Neural crest cell (in vitro differentiated cells): ENCODE results near the gene APH1B. TPM values are rescaled to one million over a fixed set of nuclear protein-coding genes. Genes with fewer than 3 reads are reported as not detected.

Source experiments
- DNase-seq: peaks from one replicate; pipeline ENCODE4 v3.0.0; 2021; ENCODE audit warnings: low read depth, mixed read lengths, low spot score
- H3K27ac Mint-ChIP-seq: one replicate; pipeline ENCODE4 v1.8.0; 2021; ENCODE audit warnings: mild to moderate bottlenecking, mixed read lengths; ENCODE audit not compliant: unreplicated experiment
- H3K27me3 Mint-ChIP-seq: 2 replicates; pipeline ENCODE4 v1.8.0; 2021; ENCODE audit warnings: low read depth, mild to moderate bottlenecking, mixed read lengths
- H3K36me3 Mint-ChIP-seq: 2 replicates; pipeline ENCODE4 v1.8.0; 2021; ENCODE audit warnings: low read depth, mild to moderate bottlenecking, mixed read lengths
- H3K4me1 Mint-ChIP-seq: 2 replicates; pipeline ENCODE4 v1.8.0; 2021; ENCODE audit warnings: mixed read lengths
- H3K4me3 Mint-ChIP-seq: one replicate; pipeline ENCODE4 v1.8.0; 2021; ENCODE audit warnings: mild to moderate bottlenecking, mixed read lengths
- H3K9me3 Mint-ChIP-seq: 2 replicates; pipeline ENCODE4 v1.8.0; 2021; ENCODE audit warnings: mixed read lengths
- CTCF ChIP-seq: fragments of 200-600 bp; sonication (generic); conservative IDR thresholded peaks from 2 replicates; pipeline ENCODE4 v1.5.0; 2021; ENCODE audit warnings: antibody characterized with exemption, mild to moderate bottlenecking
- total RNA-seq: library from RNA; stranded (reverse); gene quantifications from 2 replicates; pipeline ENCODE4 v1.2.1, GENCODE V29; 2021

APH1B gene
- total RNA-seq, 1 donor from 2014 or later, result 18.5 TPM

- Mint-ChIP-seq H3K9me3 (no peaks in the 10 kb centered on the region), H3K4me1 (peaks cover 35% of the 10 kb centered on the region), H3K4me3 (no peak overlapping the region), H3K27ac (no peak overlapping the region), H3K27me3 (no peaks in the 10 kb centered on the region), H3K36me3 (no peaks in the 10 kb centered on the region)
- DNase-seq, result no peak
- TF ChIP-seq CTCF, result no peak
Measured at GRCh38 chr15:63348392-63348791, 71.0 kb downstream of the APH1B start.

- no peaks in the 10 kb centered on the region for H3K27me3 Mint-ChIP-seq
- H3K9me3 Mint-ChIP-seq, result no peaks in the 10 kb centered on the region
- H3K4me1 Mint-ChIP-seq, result peaks cover 27% of the 10 kb centered on the region
- TF ChIP-seq CTCF, result no peak
- no peaks in the 10 kb centered on the region for H3K36me3 Mint-ChIP-seq
- no peak for DNase-seq
- H3K27ac Mint-ChIP-seq, result no peak overlapping the region
- no peak overlapping the region for H3K4me3 Mint-ChIP-seq
Measured at GRCh38 chr15:63349156-63349555, 71.8 kb downstream of the APH1B start.

- DNase-seq, result no peak
- Mint-ChIP-seq H3K4me3 (no peak overlapping the region), H3K27me3 (no peaks in the 10 kb centered on the region), H3K4me1 (peaks cover 24% of the 10 kb centered on the region), H3K36me3 (no peaks in the 10 kb centered on the region), H3K27ac (no peak overlapping the region), H3K9me3 (no peaks in the 10 kb centered on the region)
- TF ChIP-seq CTCF, result no peak
Measured at GRCh38 chr15:63349621-63350020, 72.2 kb downstream of the APH1B start.

GRCh38 chr15:63350178-63350621, 72.8 kb downstream of the APH1B start:
- DNase-seq, result no peak
- TF ChIP-seq CTCF, result no peak
- no peaks in the 10 kb centered on the region for H3K27me3 Mint-ChIP-seq
- H3K27ac Mint-ChIP-seq, result no peak overlapping the region
- H3K36me3 Mint-ChIP-seq, result no peaks in the 10 kb centered on the region
- H3K9me3 Mint-ChIP-seq, result no peaks in the 10 kb centered on the region
- H3K4me3 Mint-ChIP-seq, result no peak overlapping the region
- H3K4me1 Mint-ChIP-seq, result peaks cover 23% of the 10 kb centered on the region

- no peak overlapping the region for H3K27ac Mint-ChIP-seq
- TF ChIP-seq CTCF, result no peak
- H3K36me3 Mint-ChIP-seq, result no peaks in the 10 kb centered on the region
- no peaks in the 10 kb centered on the region for H3K27me3 Mint-ChIP-seq
- DNase-seq, result no peak
- no peak overlapping the region for H3K4me3 Mint-ChIP-seq
- H3K4me1 Mint-ChIP-seq, result peaks cover 30% of the 10 kb centered on the region
- H3K9me3 Mint-ChIP-seq, result no peaks in the 10 kb centered on the region
Measured at GRCh38 chr15:63351170-63351569, 73.8 kb downstream of the APH1B start.

- Mint-ChIP-seq H3K27ac (no peak overlapping the region), H3K4me3 (no peak overlapping the region), H3K4me1 (peaks cover 17% of the 10 kb centered on the region), H3K36me3 (no peaks in the 10 kb centered on the region), H3K27me3 (no peaks in the 10 kb centered on the region), H3K9me3 (no peaks in the 10 kb centered on the region)
- no peak for TF ChIP-seq CTCF
- DNase-seq, result no peak
Measured at GRCh38 chr15:63352808-63353207, 75.4 kb downstream of the APH1B start.
